K562 (cell line): ENCODE results near the gene COG3.

ENCODE experiments used
- KLF6 ChIP-seq: fragments of 250-450 bp; sonication (Bioruptor Pico); IDR thresholded peaks from 2 replicates; pipeline ENCODE4 v1.4.0; 2020; ENCODE audit warnings: mild to moderate bottlenecking, moderate library complexity, borderline replicate concordance
- MAFF ChIP-seq: IDR thresholded peaks from 2 replicates; pipeline ENCODE4 v1.6.1; 2012; ENCODE audit warnings: low read length, improper control_type of control experiment
- MYC ChIP-seq, 2 experiments: fragments of 250-450 bp in 1 of 2; sonication (Bioruptor Pico) in 1 of 2; IDR thresholded peaks; 2 replicates each; pipeline versions ENCODE4 v1.5.1 to v1.6.1; 2012 to 2021; ENCODE audit warnings: low read depth in 2 of 2, borderline replicate concordance in 1 of 2, improper control_type of control experiment in 1 of 2, low read length in 1 of 2, mild to moderate bottlenecking in 1 of 2, moderate library complexity in 1 of 2
- NFATC3 ChIP-seq: fragments of 450-650 bp; IDR thresholded peaks from 2 replicates; pipeline ENCODE4 v1.6.1; 2017; ENCODE audit warnings: mild to moderate bottlenecking
- NRF1 ChIP-seq, 2 experiments: fragments of 450-650 bp; IDR thresholded peaks in 1 of 2; conservative IDR thresholded peaks in 1 of 2; 2 replicates each; pipeline ENCODE4 v1.6.1; 2014; ENCODE audit warnings: mild to moderate bottlenecking in 2 of 2
- RBBP5 ChIP-seq: fragments of 200-600 bp; sonication (generic); IDR thresholded peaks from 2 replicates; pipeline ENCODE4 v1.6.1; 2012; ENCODE audit warnings: borderline replicate concordance, mild to moderate bottlenecking, low read length, control low read depth, inconsistent platforms; ENCODE audit not compliant: insufficient read depth, poor library complexity, severe bottlenecking
- SP1 ChIP-seq: sonication (generic); formaldehyde crosslinking; IDR thresholded peaks from 2 replicates; pipeline ENCODE4 v1.8.1; 2022; ENCODE audit warnings: mild to moderate bottlenecking, missing genetic modification reagents
- TAF15 ChIP-seq: fragments of 200-400 bp; formaldehyde crosslinking; IDR thresholded peaks from 2 replicates; pipeline ENCODE4 v1.6.1; 2017; ENCODE audit warnings: mild to moderate bottlenecking, low read depth, low read length, moderate library complexity
- TOE1 ChIP-seq, 2 experiments: fragments of 450-650 bp in 1 of 2; sonication (generic) in 1 of 2; formaldehyde crosslinking in 1 of 2; IDR thresholded peaks; 2 replicates each; pipeline versions ENCODE4 v1.7.1 to v1.8.0; 2016 to 2022; ENCODE audit warnings: borderline replicate concordance in 2 of 2, mild to moderate bottlenecking in 2 of 2, antibody characterized with exemption in 1 of 2, inconsistent platforms in 1 of 2, low read depth in 1 of 2, missing genetic modification reagents in 1 of 2, moderate library complexity in 1 of 2
- ZNF76 ChIP-seq: fragments of 250-450 bp; sonication (Bioruptor Pico); IDR thresholded peaks from 2 replicates; pipeline ENCODE4 v1.4.0; 2020; ENCODE audit warnings: mild to moderate bottlenecking, moderate library complexity, borderline replicate concordance
- TF ChIP-seq, protein P1 (sequence below), 3 experiments: IDR thresholded peaks in 2 of 3; conservative IDR thresholded peaks in 1 of 3; 2 replicates each; pipeline ENCODE4 v1.5.1; 2011 to 2012; ENCODE audit warnings: low read length in 3 of 3, mild to moderate bottlenecking in 3 of 3, control low read depth in 2 of 3, improper control_type of control experiment in 1 of 3, inconsistent platforms in 1 of 3, low read depth in 1 of 3, mixed read lengths in 1 of 3, moderate library complexity in 1 of 3; ENCODE audit not compliant: insufficient read depth in 2 of 3

GRCh38 chr13:45446181-45446580 lies 18.6 kb upstream of the COG3 start:
- no peak for TF ChIP-seq SP1 (CRISPR knock-in tag)
- no peak for TF ChIP-seq TAF15
- no peak for TF ChIP-seq NFATC3
- no peak for TF ChIP-seq TOE1 (IDR thresholded peaks at IDR 0.05; ENCODE audit: borderline replicate concordance)
- TF ChIP-seq TOE1 (CRISPR knock-in tag; IDR thresholded peaks at IDR 0.05; ENCODE audit: borderline replicate concordance, low read depth): no peak
- no peak for TF ChIP-seq KLF6 (CRISPR knock-in tag)
- no peak for TF ChIP-seq MAFF
- no peak for TF ChIP-seq NRF1 (conservative IDR thresholded peaks at IDR 0.05 in 1 of 2, IDR thresholded peaks at IDR 0.05 in 1 of 2)
- TF ChIP-seq MYC (IDR thresholded peaks at IDR 0.05; ENCODE audit: low read depth, low read length): no peak
- TF ChIP-seq MYC (CRISPR knock-in tag; IDR thresholded peaks at IDR 0.05; ENCODE audit: borderline replicate concordance, low read depth): no peak
- TF ChIP-seq RBBP5: no peak
- TF ChIP-seq, protein P1, sequence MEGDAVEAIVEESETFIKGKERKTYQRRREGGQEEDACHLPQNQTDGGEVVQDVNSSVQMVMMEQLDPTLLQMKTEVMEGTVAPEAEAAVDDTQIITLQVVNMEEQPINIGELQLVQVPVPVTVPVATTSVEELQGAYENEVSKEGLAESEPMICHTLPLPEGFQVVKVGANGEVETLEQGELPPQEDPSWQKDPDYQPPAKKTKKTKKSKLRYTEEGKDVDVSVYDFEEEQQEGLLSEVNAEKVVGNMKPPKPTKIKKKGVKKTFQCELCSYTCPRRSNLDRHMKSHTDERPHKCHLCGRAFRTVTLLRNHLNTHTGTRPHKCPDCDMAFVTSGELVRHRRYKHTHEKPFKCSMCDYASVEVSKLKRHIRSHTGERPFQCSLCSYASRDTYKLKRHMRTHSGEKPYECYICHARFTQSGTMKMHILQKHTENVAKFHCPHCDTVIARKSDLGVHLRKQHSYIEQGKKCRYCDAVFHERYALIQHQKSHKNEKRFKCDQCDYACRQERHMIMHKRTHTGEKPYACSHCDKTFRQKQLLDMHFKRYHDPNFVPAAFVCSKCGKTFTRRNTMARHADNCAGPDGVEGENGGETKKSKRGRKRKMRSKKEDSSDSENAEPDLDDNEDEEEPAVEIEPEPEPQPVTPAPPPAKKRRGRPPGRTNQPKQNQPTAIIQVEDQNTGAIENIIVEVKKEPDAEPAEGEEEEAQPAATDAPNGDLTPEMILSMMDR (IDR thresholded peaks at IDR 0.05 in 2 of 3, conservative IDR thresholded peaks at IDR 0.05 in 1 of 3; ENCODE audit: insufficient read depth in 2 of 3, low read depth in 1 of 3, low read length in 3 of 3): no peak
- no peak for TF ChIP-seq ZNF76 (CRISPR knock-in tag)
